Measurements from ENCODE around the gene MINDY1. TPM values are rescaled to one million over a fixed set of nuclear protein-coding genes. Genes with fewer than 3 reads are reported as not detected.

MINDY1 gene
- total RNA-seq, 1 donor from 2014 or later = 19.2 TPM

- H3K27ac Mint-ChIP-seq (ENCODE audit: unreplicated experiment) = peak overlapping the region; percentile 95
- H3K4me3 Mint-ChIP-seq = peak overlapping the region; percentile 95
- no peak for DNase-seq (ENCODE audit: low read depth, low spot score)
- TF ChIP-seq CTCF (conservative IDR thresholded peaks at IDR 0.05) = no peak
- H3K27me3 Mint-ChIP-seq (ENCODE audit: low read depth) = no peaks in the 10 kb centered on the region
- no peaks in the 10 kb centered on the region for H3K9me3 Mint-ChIP-seq
- H3K36me3 Mint-ChIP-seq (ENCODE audit: low read depth) = no peaks in the 10 kb centered on the region
- H3K4me1 Mint-ChIP-seq = peaks cover 60% of the 10 kb centered on the region
These were observed 1.1 kb upstream of the MINDY1 start for GRCh38 chr1:151007853-151008243.

GRCh38 chr1:151005729-151006319 lies 878 bp downstream of the MINDY1 start:
- TF ChIP-seq CTCF (conservative IDR thresholded peaks at IDR 0.05) = no peak
- Mint-ChIP-seq H3K4me1 (peaks cover 55% of the 10 kb centered on the region), H3K27ac (ENCODE audit: unreplicated experiment) (peak overlapping the region; percentile 32), H3K9me3 (no peaks in the 10 kb centered on the region), H3K4me3 (peak overlapping the region; percentile 95), H3K36me3 (ENCODE audit: low read depth) (no peaks in the 10 kb centered on the region), H3K27me3 (ENCODE audit: low read depth) (no peaks in the 10 kb centered on the region)
- DNase-seq (ENCODE audit: low read depth, low spot score) = no peak

- peaks cover 43% of the 10 kb centered on the region for H3K4me1 Mint-ChIP-seq
- no peaks in the 10 kb centered on the region for H3K9me3 Mint-ChIP-seq
- no peak overlapping the region for H3K27ac Mint-ChIP-seq (ENCODE audit: unreplicated experiment)
- no peaks in the 10 kb centered on the region for H3K27me3 Mint-ChIP-seq (ENCODE audit: low read depth)
- H3K4me3 Mint-ChIP-seq = peak overlapping the region; percentile 20
- no peak for TF ChIP-seq CTCF (conservative IDR thresholded peaks at IDR 0.05)
- DNase-seq (ENCODE audit: low read depth, low spot score) = no peak
- no peaks in the 10 kb centered on the region for H3K36me3 Mint-ChIP-seq (ENCODE audit: low read depth)
These were observed 3.5 kb downstream of the MINDY1 start for GRCh38 chr1:151003180-151003579.

GRCh38 chr1:151002611-151003010 lies 4.1 kb downstream of the MINDY1 start:
- TF ChIP-seq CTCF (conservative IDR thresholded peaks at IDR 0.05) = no peak
- H3K4me3 Mint-ChIP-seq = peak overlapping the region; percentile 20
- H3K27me3 Mint-ChIP-seq (ENCODE audit: low read depth) = no peaks in the 10 kb centered on the region
- DNase-seq (ENCODE audit: low read depth, low spot score) = no peak
- no peak overlapping the region for H3K27ac Mint-ChIP-seq (ENCODE audit: unreplicated experiment)
- H3K9me3 Mint-ChIP-seq = no peaks in the 10 kb centered on the region
- H3K4me1 Mint-ChIP-seq = peaks cover 38% of the 10 kb centered on the region
- no peaks in the 10 kb centered on the region for H3K36me3 Mint-ChIP-seq (ENCODE audit: low read depth)

GRCh38 chr1:151002051-151002450 lies 4.7 kb downstream of the MINDY1 start:
- H3K4me3 Mint-ChIP-seq = no peak overlapping the region
- H3K9me3 Mint-ChIP-seq = no peaks in the 10 kb centered on the region
- H3K27ac Mint-ChIP-seq (ENCODE audit: unreplicated experiment) = no peak overlapping the region
- no peak for TF ChIP-seq CTCF (conservative IDR thresholded peaks at IDR 0.05)
- no peaks in the 10 kb centered on the region for H3K27me3 Mint-ChIP-seq (ENCODE audit: low read depth)
- H3K36me3 Mint-ChIP-seq (ENCODE audit: low read depth) = no peaks in the 10 kb centered on the region
- no peak for DNase-seq (ENCODE audit: low read depth, low spot score)
- peaks cover 32% of the 10 kb centered on the region for H3K4me1 Mint-ChIP-seq
